WI38 (cell line): ENCODE data around the gene HDAC4.

Source experiments
- H3K4me3 ChIP-seq: 2 replicates; pipeline ENCODE4 v1.5.1; 2011; ENCODE audit warnings: low read depth, mild to moderate bottlenecking, control low read depth, low read length
- TF ChIP-seq, protein P1 (sequence below): IDR thresholded peaks from 2 replicates; pipeline ENCODE4 v1.5.1; 2012; ENCODE audit warnings: low read depth, mild to moderate bottlenecking, control low read depth, low read length

Gene HDAC4

DNA sequence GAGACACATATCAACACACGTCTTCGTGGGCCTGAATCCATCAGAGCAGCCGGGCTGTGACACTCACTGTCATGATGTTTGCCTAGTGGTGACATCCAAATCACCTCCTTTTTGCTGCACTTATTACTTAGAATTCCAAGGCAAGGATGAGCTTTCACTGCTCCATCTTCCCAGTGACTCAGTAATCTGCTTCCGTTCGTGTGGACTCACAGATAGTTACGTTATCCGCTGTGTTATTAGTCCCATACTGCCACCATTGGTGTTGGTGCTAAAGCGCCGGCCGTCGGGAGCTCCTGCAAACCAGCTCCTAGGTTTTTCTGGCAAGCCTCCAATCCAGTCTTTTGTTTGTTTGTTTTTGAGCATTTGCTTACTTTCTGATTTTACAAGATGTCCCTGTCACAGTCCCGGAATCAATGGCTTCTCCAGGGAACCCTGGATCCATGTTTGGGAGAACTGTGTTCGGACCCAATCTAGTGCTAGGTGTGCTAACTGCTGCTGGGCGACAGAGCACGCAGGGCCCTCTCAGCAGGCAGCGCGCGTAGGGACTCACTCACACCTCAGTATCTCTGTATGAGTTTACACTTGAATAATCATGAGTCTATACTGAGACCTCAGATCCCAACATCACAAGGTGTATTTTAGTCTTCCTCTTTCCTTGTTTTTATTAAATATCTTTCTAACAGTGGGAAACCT is 42.6 kb downstream of the HDAC4 start:
- TF ChIP-seq, protein P1, sequence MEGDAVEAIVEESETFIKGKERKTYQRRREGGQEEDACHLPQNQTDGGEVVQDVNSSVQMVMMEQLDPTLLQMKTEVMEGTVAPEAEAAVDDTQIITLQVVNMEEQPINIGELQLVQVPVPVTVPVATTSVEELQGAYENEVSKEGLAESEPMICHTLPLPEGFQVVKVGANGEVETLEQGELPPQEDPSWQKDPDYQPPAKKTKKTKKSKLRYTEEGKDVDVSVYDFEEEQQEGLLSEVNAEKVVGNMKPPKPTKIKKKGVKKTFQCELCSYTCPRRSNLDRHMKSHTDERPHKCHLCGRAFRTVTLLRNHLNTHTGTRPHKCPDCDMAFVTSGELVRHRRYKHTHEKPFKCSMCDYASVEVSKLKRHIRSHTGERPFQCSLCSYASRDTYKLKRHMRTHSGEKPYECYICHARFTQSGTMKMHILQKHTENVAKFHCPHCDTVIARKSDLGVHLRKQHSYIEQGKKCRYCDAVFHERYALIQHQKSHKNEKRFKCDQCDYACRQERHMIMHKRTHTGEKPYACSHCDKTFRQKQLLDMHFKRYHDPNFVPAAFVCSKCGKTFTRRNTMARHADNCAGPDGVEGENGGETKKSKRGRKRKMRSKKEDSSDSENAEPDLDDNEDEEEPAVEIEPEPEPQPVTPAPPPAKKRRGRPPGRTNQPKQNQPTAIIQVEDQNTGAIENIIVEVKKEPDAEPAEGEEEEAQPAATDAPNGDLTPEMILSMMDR: no peak
- no peak overlapping the region for H3K4me3 ChIP-seq

DNA sequence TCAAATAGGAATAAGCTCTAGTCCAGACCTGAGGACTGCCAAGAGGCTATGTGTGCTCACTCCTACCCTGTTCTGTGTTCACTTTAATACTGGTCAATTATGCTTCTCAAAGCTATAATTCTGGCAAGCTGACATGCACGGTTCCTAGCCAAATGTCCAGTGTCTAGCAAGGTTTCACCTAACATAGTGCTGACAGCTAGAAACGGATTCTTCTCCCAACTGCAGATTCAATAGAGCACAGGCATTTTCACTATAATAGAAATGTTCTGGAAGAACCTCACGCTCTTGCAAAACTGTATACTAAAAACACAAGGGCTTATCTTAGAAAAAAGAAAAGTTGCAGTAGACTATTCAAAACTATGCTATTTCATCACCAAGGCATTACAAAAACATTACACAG is 45.1 kb downstream of the HDAC4 start:
- no peak overlapping the region for H3K4me3 ChIP-seq
- TF ChIP-seq, protein P1: no peak

DNA sequence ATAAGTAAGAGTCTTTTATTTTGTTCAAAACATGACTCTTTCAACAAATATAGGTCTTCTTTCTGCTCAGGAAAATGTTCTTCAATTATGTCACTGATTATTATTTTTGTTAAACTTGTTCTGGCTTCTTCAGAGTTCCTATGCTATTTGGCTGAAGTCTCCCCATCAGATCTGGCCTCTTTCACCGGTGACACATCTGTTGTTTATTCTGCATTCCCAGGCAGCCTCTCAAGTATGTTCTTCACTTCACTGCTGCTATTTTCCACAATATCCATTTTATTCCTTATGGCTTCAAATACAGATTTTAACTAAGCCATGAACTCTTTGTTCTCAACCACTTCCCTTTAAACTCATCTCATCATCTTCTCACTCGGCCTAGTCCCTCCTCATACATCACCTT is 45.7 kb downstream of the HDAC4 start:
- no peak overlapping the region for H3K4me3 ChIP-seq
- TF ChIP-seq, protein P1: no peak

DNA sequence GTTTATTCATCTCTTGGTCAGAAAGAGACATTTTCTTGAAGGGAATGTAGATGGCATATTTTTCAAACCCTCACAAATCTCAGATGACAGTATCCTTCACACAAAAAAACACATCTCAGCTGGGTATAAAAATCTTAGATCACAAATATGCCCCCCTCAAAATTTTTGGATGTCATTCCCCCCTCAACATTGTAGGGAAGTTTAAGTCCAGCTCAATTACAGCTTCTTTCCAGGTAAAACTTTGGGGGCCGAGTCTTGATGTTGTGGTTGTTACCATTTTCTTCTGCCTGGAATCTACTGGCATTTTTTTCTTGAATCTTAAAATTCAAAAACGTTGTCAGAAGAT is 46.1 kb downstream of the HDAC4 start:
- H3K4me3 ChIP-seq: no peak overlapping the region
- TF ChIP-seq, protein P1: no peak

DNA sequence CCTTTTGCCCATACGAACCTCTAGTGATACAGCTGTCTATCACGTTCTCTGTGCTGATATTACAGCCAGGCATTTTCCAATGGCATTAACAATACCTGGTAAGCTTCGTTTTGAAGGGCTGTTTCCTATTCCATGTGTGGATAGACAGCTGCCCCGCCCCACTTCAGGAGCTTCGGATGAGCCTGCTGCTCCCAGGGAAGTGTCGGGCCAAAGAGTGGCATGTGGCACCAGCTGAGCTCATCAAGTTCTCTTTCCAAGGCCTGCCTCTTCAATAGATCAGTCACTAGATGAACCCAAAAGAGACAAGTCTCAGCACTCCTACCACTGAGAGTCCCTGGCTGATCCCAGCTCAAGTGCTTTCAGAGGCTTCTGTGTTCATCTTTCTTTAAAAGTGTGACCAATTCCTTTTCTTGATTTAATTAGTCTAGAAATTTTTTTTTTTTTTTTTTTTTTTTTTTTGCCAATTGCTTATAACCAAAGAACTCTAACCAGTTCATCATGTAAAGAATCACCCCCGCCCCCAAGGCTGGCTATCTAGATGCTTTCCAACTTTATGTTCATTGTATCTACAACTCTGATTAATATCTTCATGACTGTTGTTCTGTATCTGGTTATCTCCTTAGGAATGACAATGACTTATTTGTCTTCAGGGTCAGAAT is 46.6 kb downstream of the HDAC4 start:
- no peak overlapping the region for H3K4me3 ChIP-seq
- TF ChIP-seq, protein P1: no peak

DNA sequence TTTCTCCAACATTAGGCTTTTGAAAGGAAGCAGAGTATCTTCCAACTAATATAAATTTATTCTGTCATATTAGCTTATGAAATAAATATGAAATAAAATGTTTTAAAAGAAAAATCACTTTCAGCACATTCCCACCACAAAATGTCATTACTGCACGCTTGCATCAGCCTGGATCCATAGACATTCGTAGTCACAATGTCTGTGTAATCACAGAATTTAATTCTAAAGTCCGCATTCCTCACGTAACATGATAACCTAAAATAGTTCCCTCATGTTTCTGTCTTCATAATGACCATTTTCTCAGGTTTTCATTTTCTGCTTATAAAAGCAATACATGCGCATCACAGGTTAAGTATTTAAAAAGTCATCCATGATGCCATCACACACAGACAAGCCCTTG is 47.1 kb downstream of the HDAC4 start:
- TF ChIP-seq, protein P1: no peak
- H3K4me3 ChIP-seq: no peak overlapping the region

DNA sequence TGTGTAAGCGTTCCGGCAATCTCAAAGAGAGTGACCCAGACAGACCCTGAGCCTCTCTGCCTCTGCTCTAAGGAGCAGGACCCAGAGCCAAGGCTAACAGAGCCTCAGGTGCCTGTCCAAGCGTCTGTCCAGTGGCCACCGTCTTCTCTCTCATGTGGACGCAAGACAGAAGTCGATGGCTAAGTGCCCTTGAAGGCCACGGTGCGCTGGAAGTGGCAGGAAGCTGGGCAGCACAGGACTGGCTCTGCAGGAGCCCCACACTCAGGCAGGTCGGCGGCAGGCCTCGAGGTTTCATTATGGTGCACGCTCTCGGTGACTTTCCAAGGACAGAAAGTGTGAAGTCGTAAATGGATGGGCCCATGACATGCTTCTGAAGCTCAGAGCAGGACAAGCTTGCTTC is 49.1 kb downstream of the HDAC4 start:
- no peak overlapping the region for H3K4me3 ChIP-seq
- TF ChIP-seq, protein P1: no peak
